ENCODE results near the gene SLF1.

Gene SLF1

GRCh38 chr5:94621763-94622162, 3.3 kb downstream of the SLF1 start:
- Histone ChIP-seq H3K36me3 (ENCODE audit: insufficient read depth, low read length) (no peaks in the 10 kb centered on the region), H3K27me3 (ENCODE audit: control insufficient read depth, insufficient read depth, low read length) (no peaks in the 10 kb centered on the region), H3K4me1 (ENCODE audit: control insufficient read depth, insufficient read depth, low read length) (peaks cover 9% of the 10 kb centered on the region), H3K9ac (ENCODE audit: low read depth, low read length) (no peak overlapping the region), H3K4me3 (ENCODE audit: low read length) (no peak overlapping the region), H3K9me3 (replicated peaks; ENCODE audit: low read length) (no peaks in the 10 kb centered on the region), H3K4me2 (ENCODE audit: low read length) (no peak overlapping the region)

GRCh38 chr5:94623011-94623410, 4.5 kb downstream of the SLF1 start:
- Histone ChIP-seq H3K9ac (ENCODE audit: low read depth, low read length) (no peak overlapping the region), H3K4me3 (ENCODE audit: low read length) (no peak overlapping the region), H3K9me3 (replicated peaks; ENCODE audit: low read length) (no peaks in the 10 kb centered on the region), H3K27me3 (ENCODE audit: control insufficient read depth, insufficient read depth, low read length) (no peaks in the 10 kb centered on the region), H3K4me2 (ENCODE audit: low read length) (no peak overlapping the region), H3K36me3 (ENCODE audit: insufficient read depth, low read length) (no peaks in the 10 kb centered on the region), H3K4me1 (ENCODE audit: control insufficient read depth, insufficient read depth, low read length) (peaks cover 4% of the 10 kb centered on the region)

GRCh38 chr5:94623877-94624276, 5.4 kb downstream of the SLF1 start:
- Histone ChIP-seq H3K4me2 (ENCODE audit: low read length) (no peak overlapping the region), H3K4me1 (ENCODE audit: control insufficient read depth, insufficient read depth, low read length) (peaks cover 4% of the 10 kb centered on the region), H3K27me3 (ENCODE audit: control insufficient read depth, insufficient read depth, low read length) (no peaks in the 10 kb centered on the region), H3K4me3 (ENCODE audit: low read length) (no peak overlapping the region), H3K36me3 (ENCODE audit: insufficient read depth, low read length) (no peaks in the 10 kb centered on the region), H3K9me3 (replicated peaks; ENCODE audit: low read length) (no peaks in the 10 kb centered on the region), H3K9ac (ENCODE audit: low read depth, low read length) (no peak overlapping the region)

- no peaks in the 10 kb centered on the region for H3K27me3 ChIP-seq (ENCODE audit: control insufficient read depth, insufficient read depth, low read length)
- no peak overlapping the region for H3K9ac ChIP-seq (ENCODE audit: low read depth, low read length)
- no peak overlapping the region for H3K4me3 ChIP-seq (ENCODE audit: low read length)
- no peaks in the 10 kb centered on the region for H3K36me3 ChIP-seq (ENCODE audit: insufficient read depth, low read length)
- no peaks in the 10 kb centered on the region for H3K4me1 ChIP-seq (ENCODE audit: control insufficient read depth, insufficient read depth, low read length)
- H3K4me2 ChIP-seq (ENCODE audit: low read length), result no peak overlapping the region
- H3K9me3 ChIP-seq (replicated peaks; ENCODE audit: low read length), result no peaks in the 10 kb centered on the region
Measured at GRCh38 chr5:94627191-94627590, 8.7 kb downstream of the SLF1 start.

- Histone ChIP-seq H3K36me3 (ENCODE audit: insufficient read depth, low read length) (no peaks in the 10 kb centered on the region), H3K4me1 (ENCODE audit: control insufficient read depth, insufficient read depth, low read length) (no peaks in the 10 kb centered on the region), H3K4me2 (ENCODE audit: low read length) (no peak overlapping the region), H3K9me3 (replicated peaks; ENCODE audit: low read length) (no peaks in the 10 kb centered on the region), H3K27me3 (ENCODE audit: control insufficient read depth, insufficient read depth, low read length) (no peaks in the 10 kb centered on the region), H3K4me3 (ENCODE audit: low read length) (no peak overlapping the region), H3K9ac (ENCODE audit: low read depth, low read length) (no peak overlapping the region)
Measured at GRCh38 chr5:94632024-94632423, 13.6 kb downstream of the SLF1 start.

- peaks cover 9% of the 10 kb centered on the region for H3K9me3 ChIP-seq (replicated peaks; ENCODE audit: low read length)
- no peak overlapping the region for H3K9ac ChIP-seq (ENCODE audit: low read depth, low read length)
- H3K4me3 ChIP-seq (ENCODE audit: low read length), result no peak overlapping the region
- no peak overlapping the region for H3K4me2 ChIP-seq (ENCODE audit: low read length)
- H3K27me3 ChIP-seq (ENCODE audit: control insufficient read depth, insufficient read depth, low read length), result no peaks in the 10 kb centered on the region
- no peaks in the 10 kb centered on the region for H3K4me1 ChIP-seq (ENCODE audit: control insufficient read depth, insufficient read depth, low read length)
- H3K36me3 ChIP-seq (ENCODE audit: insufficient read depth, low read length), result peaks cover 4% of the 10 kb centered on the region
Measured at GRCh38 chr5:94640176-94640575, 21.7 kb downstream of the SLF1 start.

- Histone ChIP-seq H3K9ac (ENCODE audit: low read depth, low read length) (no peak overlapping the region), H3K4me2 (ENCODE audit: low read length) (no peak overlapping the region), H3K4me1 (ENCODE audit: control insufficient read depth, insufficient read depth, low read length) (no peaks in the 10 kb centered on the region), H3K4me3 (ENCODE audit: low read length) (no peak overlapping the region), H3K27me3 (ENCODE audit: control insufficient read depth, insufficient read depth, low read length) (no peaks in the 10 kb centered on the region), H3K36me3 (ENCODE audit: insufficient read depth, low read length) (peaks cover 4% of the 10 kb centered on the region), H3K9me3 (replicated peaks; ENCODE audit: low read length) (peaks cover under 1% of the 10 kb centered on the region)
Measured at GRCh38 chr5:94645053-94645452, 26.6 kb downstream of the SLF1 start.

- Histone ChIP-seq H3K9me3 (replicated peaks; ENCODE audit: low read length) (no peaks in the 10 kb centered on the region), H3K4me1 (ENCODE audit: control insufficient read depth, insufficient read depth, low read length) (no peaks in the 10 kb centered on the region), H3K4me2 (ENCODE audit: low read length) (no peak overlapping the region), H3K9ac (ENCODE audit: low read depth, low read length) (no peak overlapping the region), H3K4me3 (ENCODE audit: low read length) (no peak overlapping the region), H3K27me3 (ENCODE audit: control insufficient read depth, insufficient read depth, low read length) (no peaks in the 10 kb centered on the region), H3K36me3 (ENCODE audit: insufficient read depth, low read length) (peaks cover 4% of the 10 kb centered on the region)
Measured at GRCh38 chr5:94646758-94647157, 28.3 kb downstream of the SLF1 start.

- Histone ChIP-seq H3K9ac (ENCODE audit: low read depth, low read length) (no peak overlapping the region), H3K4me2 (ENCODE audit: low read length) (no peak overlapping the region), H3K4me3 (ENCODE audit: low read length) (no peak overlapping the region), H3K4me1 (ENCODE audit: control insufficient read depth, insufficient read depth, low read length) (no peaks in the 10 kb centered on the region), H3K9me3 (replicated peaks; ENCODE audit: low read length) (peaks cover 1% of the 10 kb centered on the region), H3K36me3 (ENCODE audit: insufficient read depth, low read length) (no peaks in the 10 kb centered on the region), H3K27me3 (ENCODE audit: control insufficient read depth, insufficient read depth, low read length) (no peaks in the 10 kb centered on the region)
Measured at GRCh38 chr5:94649874-94650273, 31.4 kb downstream of the SLF1 start.

GRCh38 chr5:94658272-94658671, 39.8 kb downstream of the SLF1 start:
- Histone ChIP-seq H3K9me3 (replicated peaks; ENCODE audit: low read length) (peaks cover 4% of the 10 kb centered on the region), H3K4me1 (ENCODE audit: control insufficient read depth, insufficient read depth, low read length) (no peaks in the 10 kb centered on the region), H3K4me2 (ENCODE audit: low read length) (no peak overlapping the region), H3K4me3 (ENCODE audit: low read length) (no peak overlapping the region), H3K27me3 (ENCODE audit: control insufficient read depth, insufficient read depth, low read length) (no peaks in the 10 kb centered on the region), H3K9ac (ENCODE audit: low read depth, low read length) (no peak overlapping the region), H3K36me3 (ENCODE audit: insufficient read depth, low read length) (peaks cover 5% of the 10 kb centered on the region)

GRCh38 chr5:94660506-94660905, 42.0 kb downstream of the SLF1 start:
- H3K4me2 ChIP-seq (ENCODE audit: low read length), result no peak overlapping the region
- H3K9ac ChIP-seq (ENCODE audit: low read depth, low read length), result no peak overlapping the region
- peaks cover 5% of the 10 kb centered on the region for H3K36me3 ChIP-seq (ENCODE audit: insufficient read depth, low read length)
- no peak overlapping the region for H3K4me3 ChIP-seq (ENCODE audit: low read length)
- H3K4me1 ChIP-seq (ENCODE audit: control insufficient read depth, insufficient read depth, low read length), result no peaks in the 10 kb centered on the region
- no peaks in the 10 kb centered on the region for H3K9me3 ChIP-seq (replicated peaks; ENCODE audit: low read length)
- H3K27me3 ChIP-seq (ENCODE audit: control insufficient read depth, insufficient read depth, low read length), result no peaks in the 10 kb centered on the region

- peaks cover 5% of the 10 kb centered on the region for H3K36me3 ChIP-seq (ENCODE audit: insufficient read depth, low read length)
- no peak overlapping the region for H3K4me3 ChIP-seq (ENCODE audit: low read length)
- H3K27me3 ChIP-seq (ENCODE audit: control insufficient read depth, insufficient read depth, low read length), result no peaks in the 10 kb centered on the region
- no peak overlapping the region for H3K4me2 ChIP-seq (ENCODE audit: low read length)
- no peak overlapping the region for H3K9ac ChIP-seq (ENCODE audit: low read depth, low read length)
- no peaks in the 10 kb centered on the region for H3K9me3 ChIP-seq (replicated peaks; ENCODE audit: low read length)
- H3K4me1 ChIP-seq (ENCODE audit: control insufficient read depth, insufficient read depth, low read length), result no peaks in the 10 kb centered on the region
Measured at GRCh38 chr5:94661086-94661485, 42.6 kb downstream of the SLF1 start.

Data from skeletal muscle satellite cell (primary cell).